GM12878 (cell line): Measurements from ENCODE around the gene MACROD2. TPM values are rescaled to one million over a fixed set of nuclear protein-coding genes. Genes with fewer than 3 reads are reported as not detected.

Experiments used
- ATAC-seq: fragments of 200-7000 bp; cut with Tn5 transposase; 3 replicates; pipeline ENCODE4 v1.9.1; 2020; ENCODE audit warnings: mild to moderate bottlenecking, moderate library complexity
- BruUV-seq: library from RNA; stranded (reverse); fragments of 400-500 nt; replicated peaks from 2 replicates; lab custom pipeline; 2021; lab: Mats Ljungman, UMichigan
- CTCF ChIA-PET: fragments of 300-600 bp; sonication (Branson Sonifier 250); formaldehyde crosslinking; extraction: SDS; loops from one replicate; lab custom pipeline; 2021; ENCODE audit warnings: inconsistent platforms; lab: Yijun Ruan, JAX
- POLR2A ChIA-PET: fragments of 350-600 bp; formaldehyde crosslinking; extraction: SDS; loops from one replicate; lab custom pipeline; 2021; ENCODE audit warnings: inconsistent platforms; lab: Charles Lee
- RAD21 ChIA-PET: fragments of 300-600 bp; sonication (Branson Sonifier 250); formaldehyde crosslinking; loops from one replicate; lab custom pipeline; 2023; ENCODE audit warnings: antibody characterized with exemption; ENCODE audit not compliant: unreplicated experiment; lab: Charles Lee
- SMC1A ChIA-PET: fragments of 300-600 bp; sonication (Branson Sonifier 250); formaldehyde crosslinking; loops from one replicate; lab custom pipeline; 2023; ENCODE audit not compliant: unreplicated experiment, uncharacterized antibody; lab: Charles Lee
- DNase-seq: peaks from one replicate; pipeline ENCODE4 v3.0.0-alpha.2; 2011; ENCODE audit warnings: low read depth, low spot score
- FAIRE-seq: peaks from 3 replicates; lab custom pipeline; 2011; peaks lifted over from hg19 to GRCh38; lab: Jason Lieb, UNC
- H2AFZ ChIP-seq: 2 replicates; pipeline ENCODE4 v1.6.0; 2011; ENCODE audit warnings: low read depth, low read length, control low read depth; ENCODE audit not compliant: control insufficient read depth
- H3K27ac ChIP-seq: 2 replicates; pipeline ENCODE4 v1.5.1; 2011; ENCODE audit warnings: control low read depth; ENCODE audit not compliant: control insufficient read depth, insufficient read depth
- H3K27me3 ChIP-seq, 2 experiments: replicated peaks in 1 of 2; 2 replicates each; pipeline versions ENCODE4 v1.6.0 to v1.6.1; 2011; ENCODE audit warnings: low read length in 1 of 2; ENCODE audit not compliant: control insufficient read depth in 2 of 2, insufficient read depth in 2 of 2
- H3K36me3 ChIP-seq, 2 experiments: 2 replicates each; pipeline ENCODE4 v1.5.1; 2011; ENCODE audit warnings: low read length in 1 of 2; ENCODE audit not compliant: control insufficient read depth in 2 of 2, insufficient read depth in 2 of 2
- H3K4me1 ChIP-seq: 2 replicates; pipeline ENCODE4 v1.6.1; 2011; ENCODE audit warnings: mild to moderate bottlenecking, low read length, moderate library complexity, mixed read lengths; ENCODE audit not compliant: control insufficient read depth, insufficient read depth
- H3K4me2 ChIP-seq: 2 replicates; pipeline ENCODE4 v1.6.0; 2011; ENCODE audit warnings: control low read depth; ENCODE audit not compliant: control insufficient read depth, insufficient read depth
- H3K4me3 ChIP-seq: fragments of 200-600 bp; sonication (generic); 2 replicates; pipeline ENCODE4 v1.5.1; 2016
- H3K79me2 ChIP-seq: 2 replicates; pipeline ENCODE4 v1.6.0; 2011; ENCODE audit warnings: low read length; ENCODE audit not compliant: control insufficient read depth, insufficient read depth
- H3K9ac ChIP-seq: 2 replicates; pipeline ENCODE4 v1.8.0; 2011; ENCODE audit warnings: low read length, control low read depth, mixed read lengths; ENCODE audit not compliant: control insufficient read depth, insufficient read depth
- H3K9me3 ChIP-seq: replicated peaks from 3 replicates; pipeline ENCODE4 v1.5.1; 2011; ENCODE audit warnings: mild to moderate bottlenecking, low read length; ENCODE audit not compliant: control insufficient read depth, insufficient read depth
- H4K20me1 ChIP-seq: 2 replicates; pipeline ENCODE4 v1.6.0; 2011; ENCODE audit not compliant: control insufficient read depth, insufficient read depth
- BRCA1 ChIP-seq: IDR thresholded peaks from 2 replicates; pipeline ENCODE4 v1.6.1; 2011; ENCODE audit warnings: low read depth, low read length, improper control_type of control experiment
- CEBPZ ChIP-seq: fragments of 150-350 bp; IDR thresholded peaks from 2 replicates; pipeline ENCODE4 v1.6.1; 2016; ENCODE audit warnings: low read depth, low read length
- EED ChIP-seq: sonication (generic); IDR thresholded peaks from 2 replicates; pipeline ENCODE4 v1.6.1; 2016; ENCODE audit warnings: antibody characterized with exemption, low read depth
- EZH2 ChIP-seq: IDR thresholded peaks from 2 replicates; pipeline ENCODE4 v1.6.1; 2012; ENCODE audit warnings: low read depth, mild to moderate bottlenecking, control low read depth, inconsistent platforms, low read length, borderline replicate concordance; ENCODE audit not compliant: control insufficient read depth
- HDAC6 ChIP-seq: fragments of 200-600 bp; sonication (generic); IDR thresholded peaks from one replicate; pipeline ENCODE4 v1.8.0; 2017; ENCODE audit warnings: antibody characterized with exemption; ENCODE audit not compliant: unreplicated experiment
- KAT2A ChIP-seq: conservative IDR thresholded peaks from 2 replicates; pipeline ENCODE4 v1.6.1; 2011; ENCODE audit warnings: low read depth, low read length; ENCODE audit not compliant: control insufficient read depth
- NR2C1 ChIP-seq: fragments of 450-650 bp; IDR thresholded peaks from 2 replicates; pipeline ENCODE4 v1.6.1; 2017; ENCODE audit warnings: antibody characterized with exemption, mild to moderate bottlenecking, moderate library complexity
- PRDM15 ChIP-seq: fragments of 450-650 bp; formaldehyde crosslinking; IDR thresholded peaks from 2 replicates; pipeline ENCODE4 v1.4.0; 2020; ENCODE audit warnings: mild to moderate bottlenecking, moderate library complexity
- RELB ChIP-seq: fragments of 450-650 bp; IDR thresholded peaks from 2 replicates; pipeline ENCODE4 v1.6.1; 2017; ENCODE audit warnings: low read depth, mild to moderate bottlenecking, moderate library complexity
- SIX5 ChIP-seq: IDR thresholded peaks from 2 replicates; pipeline ENCODE4 v1.6.1; 2011; ENCODE audit warnings: mild to moderate bottlenecking, low read depth, low read length, moderate library complexity; ENCODE audit not compliant: severe bottlenecking
- SPI1 ChIP-seq: IDR thresholded peaks from 2 replicates; pipeline ENCODE4 v1.6.1; 2011; ENCODE audit warnings: low read depth, mild to moderate bottlenecking, low read length, moderate library complexity, borderline replicate concordance; ENCODE audit not compliant: insufficient read depth
- TCF3 ChIP-seq: IDR thresholded peaks from 2 replicates; pipeline ENCODE4 v1.6.1; 2012; ENCODE audit warnings: low read depth, mild to moderate bottlenecking, low read length, borderline replicate concordance; ENCODE audit not compliant: insufficient read depth
- ZNF217 ChIP-seq: fragments of 450-650 bp; IDR thresholded peaks from 2 replicates; pipeline ENCODE4 v1.6.1; 2017; ENCODE audit warnings: antibody characterized with exemption, mild to moderate bottlenecking
- ZNF274 ChIP-seq: IDR thresholded peaks from one replicate; pipeline ENCODE4 v1.8.0; 2011; ENCODE audit not compliant: insufficient read length, insufficient read depth
- WGBS: methylation state at CpG from one replicate; pipeline ENCODE4 v1.1.6; 2016; ENCODE audit warnings: low lambda C conversion rate; ENCODE audit not compliant: insufficient replicate concordance, insufficient coverage; ENCODE audit errors: missing lambda C conversion rate; 5-methylcytosine and 5-hydroxymethylcytosine counted together
- in situ Hi-C: fragments of 300-500 bp; cut with MboI; formaldehyde crosslinking; loops from 9 replicates; pipeline ENCODE4 v1.14.3; 2018; ENCODE audit warnings: mixed read lengths
- intact Hi-C: fragments of 100-400 bp; cut with micrococcal nuclease; formaldehyde crosslinking; loops from one replicate; pipeline ENCODE4 v1.14.2; 2022; ENCODE audit not compliant: unreplicated experiment
- polyA plus RNA-seq, 11 experiments: library from polyadenylated mRNA; depleted of rRNA in 4 of 11; unstranded in 6 of 11; stranded (reverse) in 5 of 11; fragments of >200 nt; fragmentation: Nextera tagmentation in 4 of 11; fragmentation: Illumina TruSeq in 1 of 11; extraction: Ambion mirVana in 4 of 11; extraction: Trizol in 1 of 11; gene quantifications; 1 replicate in 1 of 11; 2 replicates in 10 of 11; pipeline versions ENCODE4 v1.2.1 to v1.2.3, GENCODE V29; 2011 to 2016; ENCODE audit warnings: inconsistent platforms in 2 of 11, missing spikeins in 2 of 11, low read depth in 1 of 11
- total RNA-seq, 4 experiments: library from RNA; depleted of rRNA in 3 of 4; stranded (reverse); fragments of >200 nt in 3 of 4; fragmentation: Illumina TruSeq in 1 of 4; extraction: Trizol in 1 of 4; gene quantifications; 2 replicates each; pipeline versions ENCODE4 v1.2.1 to v1.2.3, GENCODE V29; 2013 to 2021
- TF ChIP-seq, protein P1 (sequence below): IDR thresholded peaks from 2 replicates; pipeline ENCODE4 v1.6.1; 2012; ENCODE audit warnings: low read depth, low read length, improper control_type of control experiment

The MACROD2 gene
- total and polyA plus RNA-seq, 10 of the 15 experiments (the other 5 are each of a cell fraction or from before 2014, with no cell fraction given), result 1.1 to 21.5 (median 2.2) TPM

DNA sequence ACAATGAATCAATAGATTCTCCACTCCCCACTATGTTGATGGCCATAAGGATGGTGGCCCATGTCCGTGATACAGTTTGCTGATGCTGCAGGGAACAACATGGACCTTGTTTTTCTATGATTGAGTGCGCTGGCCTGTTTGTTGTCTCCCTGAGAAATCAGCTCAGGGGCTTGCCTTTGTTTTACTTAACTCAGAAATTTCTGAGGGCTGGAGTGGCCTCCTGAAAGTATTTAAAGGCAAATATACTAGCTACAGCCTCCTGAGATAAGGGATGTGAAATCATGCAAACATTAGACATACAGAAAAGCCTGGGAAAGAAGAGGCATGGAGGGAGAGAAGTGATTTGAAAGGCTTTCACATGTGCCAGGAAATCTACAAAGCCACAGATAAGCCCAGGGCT lies 512.4 kb downstream of the MACROD2 start (continued):
- TF ChIP-seq CEBPZ (no peak), TCF3 (no peak), SPI1 (no peak), EED (no peak), ZNF217 (no peak), NR2C1 (no peak), KAT2A (no peak), RELB (no peak)

DNA sequence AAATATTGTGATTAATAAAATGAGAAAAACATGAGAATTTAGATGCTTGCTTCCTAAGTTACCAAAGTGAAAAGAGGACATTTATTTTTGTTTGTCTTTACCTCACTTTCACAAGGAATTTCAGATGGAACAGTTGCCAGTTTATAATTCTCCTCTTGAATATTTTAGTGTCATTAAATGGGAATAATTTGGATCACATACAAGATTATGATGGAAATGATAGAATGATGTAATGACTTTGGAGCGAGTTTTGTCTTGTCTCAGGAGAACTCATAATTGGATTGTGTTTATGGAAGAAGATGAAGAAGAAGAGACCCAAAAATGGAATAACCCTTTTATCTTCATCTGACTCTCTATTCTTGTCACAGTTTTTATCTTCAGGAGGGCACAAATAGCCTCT lies 515.0 kb downstream of the MACROD2 start:
- no peak for FAIRE-seq
- no TSS peak for BruUV-seq
- in situ Hi-C loops, result no loop called here
- Histone ChIP-seq H3K9ac (no peak overlapping the region), H3K4me1 (no peaks in the 10 kb centered on the region), H3K79me2 (no peaks in the 10 kb centered on the region), H4K20me1 (no peaks in the 10 kb centered on the region), H3K4me3 (no peak overlapping the region), H3K27ac (no peak overlapping the region), H3K9me3 (no peaks in the 10 kb centered on the region), H3K4me2 (no peak overlapping the region), H2AFZ (no peak overlapping the region), H3K36me3 (no peaks in the 10 kb centered on the region), H3K27me3 (no peaks in the 10 kb centered on the region)
- no peak for ATAC-seq
- intact Hi-C loops, result no loop called here
- RAD21 ChIA-PET, result no interaction called here
- 0% methylated on average over 1 of the region's 1 CpG for WGBS
- DNase-seq, result no peak
- POLR2A ChIA-PET, result no interaction called here
- SMC1A ChIA-PET, result no interaction called here
- CTCF ChIA-PET, result no interaction called here
- TF ChIP-seq PRDM15 (CRISPR knock-in tag) (no peak), SIX5 (no peak), ZNF274 (no peak), EZH2 (no peak), BRCA1 (no peak), HDAC6 (no peak)
- TF ChIP-seq, protein P1, sequence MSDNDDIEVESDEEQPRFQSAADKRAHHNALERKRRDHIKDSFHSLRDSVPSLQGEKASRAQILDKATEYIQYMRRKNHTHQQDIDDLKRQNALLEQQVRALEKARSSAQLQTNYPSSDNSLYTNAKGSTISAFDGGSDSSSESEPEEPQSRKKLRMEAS, result no peak
